Endodermal cell (in vitro differentiated cells): ENCODE results near the gene TMEM132A. TPM values are rescaled to one million over a fixed set of nuclear protein-coding genes. Genes with fewer than 3 reads are reported as not detected.

Source experiments
- DNase-seq: peaks from one replicate; pipeline ENCODE4 v3.0.0-alpha.2; 2017
- H3K27ac ChIP-seq: 2 replicates; pipeline ENCODE4 v1.5.1; 2013; ENCODE audit warnings: mild to moderate bottlenecking, low read depth, low read length, moderate library complexity
- H3K27me3 ChIP-seq: 2 replicates; pipeline ENCODE4 v1.6.1; 2013; ENCODE audit warnings: mild to moderate bottlenecking, low read length, moderate library complexity; ENCODE audit not compliant: insufficient read depth, control insufficient read depth, poor library complexity, severe bottlenecking
- H3K36me3 ChIP-seq: 2 replicates; pipeline ENCODE4 v1.7.0; 2013; ENCODE audit warnings: mild to moderate bottlenecking, low read length, moderate library complexity; ENCODE audit not compliant: control insufficient read depth, insufficient read depth
- H3K4me1 ChIP-seq: one replicate; pipeline ENCODE4 v1.7.0; 2013; ENCODE audit warnings: low read length; ENCODE audit not compliant: control insufficient read depth, insufficient read depth
- H3K4me3 ChIP-seq: 2 replicates; pipeline ENCODE4 v1.5.1; 2013; ENCODE audit warnings: mild to moderate bottlenecking, low read length, moderate library complexity
- H3K9ac ChIP-seq: 2 replicates; pipeline ENCODE4 v1.6.1; 2013; ENCODE audit warnings: mild to moderate bottlenecking, low read length, moderate library complexity; ENCODE audit not compliant: poor library complexity, severe bottlenecking; ENCODE audit errors: extremely low read depth
- H3K9me3 ChIP-seq: 2 replicates; pipeline ENCODE4 v1.6.1; 2013; ENCODE audit warnings: mild to moderate bottlenecking, low read length, moderate library complexity; ENCODE audit not compliant: control insufficient read depth
- H3K27ac Mint-ChIP-seq: 2 replicates; pipeline ENCODE4 v1.8.0; 2020; ENCODE audit warnings: mixed read lengths
- H3K27me3 Mint-ChIP-seq: 2 replicates; pipeline ENCODE4 v1.8.0; 2021; ENCODE audit warnings: mild to moderate bottlenecking, mixed read lengths; ENCODE audit not compliant: insufficient read depth
- H3K36me3 Mint-ChIP-seq: 2 replicates; pipeline ENCODE4 v1.8.0; 2020; ENCODE audit warnings: low read depth, mixed read lengths
- H3K4me1 Mint-ChIP-seq: 2 replicates; pipeline ENCODE4 v1.8.0; 2020; ENCODE audit warnings: mixed read lengths
- H3K4me3 Mint-ChIP-seq: 2 replicates; pipeline ENCODE4 v1.8.0; 2020; ENCODE audit warnings: mild to moderate bottlenecking, moderate library complexity, mixed read lengths
- H3K9me3 Mint-ChIP-seq: 2 replicates; pipeline ENCODE4 v1.8.0; 2020; ENCODE audit warnings: mild to moderate bottlenecking, mixed read lengths
- CTCF ChIP-seq: fragments of 200-600 bp; sonication (generic); conservative IDR thresholded peaks from 2 replicates; pipeline ENCODE4 v1.5.0; 2021; ENCODE audit warnings: antibody characterized with exemption, mild to moderate bottlenecking
- WGBS, 2 experiments: methylation state at CpG; one replicate each; pipeline versions ENCODE4 v1.1.5 to v1.1.7; 2013; ENCODE audit warnings: missing lambda C conversion rate in 2 of 2, mixed read lengths in 1 of 2; ENCODE audit not compliant: insufficient coverage in 1 of 2, insufficient read length in 1 of 2; 5-methylcytosine and 5-hydroxymethylcytosine counted together
- total RNA-seq, 2 donors: library from RNA; stranded (reverse); fragmentation: NEBNext Ultra II Directional in 1 of 2; extraction: Animal tissue kit (Norgen Biotek cat#: 25700) in 1 of 2; gene quantifications; 2 replicates in 1 of 2; 3 replicates in 1 of 2; pipeline ENCODE4 v1.2.1, GENCODE V29; 2021

TMEM132A gene
- total RNA-seq, 2 donors from 2014 or later, result 135 to 140 TPM

- Mint-ChIP-seq H3K36me3 (peaks cover 46% of the 10 kb centered on the region), H3K4me3 (no peak overlapping the region), H3K9me3 (no peaks in the 10 kb centered on the region), H3K27me3 (peaks cover 10% of the 10 kb centered on the region), H3K27ac (no peak overlapping the region), H3K4me1 (peaks cover 13% of the 10 kb centered on the region)
- Histone ChIP-seq H3K9me3 (no peaks in the 10 kb centered on the region), H3K36me3 (peaks cover 38% of the 10 kb centered on the region), H3K27ac (no peak overlapping the region), H3K4me3 (no peak overlapping the region), H3K27me3 (no peaks in the 10 kb centered on the region), H3K9ac (no peak overlapping the region), H3K4me1 (peaks cover 8% of the 10 kb centered on the region)
- DNase-seq, result no peak
- TF ChIP-seq CTCF, result no peak
- 91 to 100% methylated on average over 2 to 8 of the region's 8 CpGs for WGBS, 2 experiments
Observed at GRCh38 chr11:60927061-60927592, 2.9 kb downstream of the TMEM132A start.

GRCh38 chr11:60927600-60927999, 3.3 kb downstream of the TMEM132A start:
- no peak overlapping the region for H3K27ac Mint-ChIP-seq
- Histone ChIP-seq H3K4me3 (no peak overlapping the region), H3K36me3 (peaks cover 38% of the 10 kb centered on the region), H3K27ac (no peak overlapping the region), H3K9ac (no peak overlapping the region), H3K4me1 (peaks cover 8% of the 10 kb centered on the region), H3K27me3 (no peaks in the 10 kb centered on the region), H3K9me3 (no peaks in the 10 kb centered on the region)
- H3K4me3 Mint-ChIP-seq, result no peak overlapping the region
- H3K36me3 Mint-ChIP-seq, result peaks cover 45% of the 10 kb centered on the region
- H3K9me3 Mint-ChIP-seq, result no peaks in the 10 kb centered on the region
- 90 to 91% methylated on average over 6 to 16 of the region's 16 CpGs for whole genome bisulfite sequencing, 2 experiments
- DNase-seq, result no peak
- TF ChIP-seq CTCF, result no peak
- H3K27me3 Mint-ChIP-seq, result peaks cover 10% of the 10 kb centered on the region
- peaks cover 13% of the 10 kb centered on the region for H3K4me1 Mint-ChIP-seq

- Mint-ChIP-seq H3K27ac (no peak overlapping the region), H3K4me3 (no peak overlapping the region), H3K36me3 (peaks cover 43% of the 10 kb centered on the region), H3K9me3 (no peaks in the 10 kb centered on the region), H3K27me3 (peaks cover 10% of the 10 kb centered on the region), H3K4me1 (peaks cover 13% of the 10 kb centered on the region)
- Histone ChIP-seq H3K27me3 (no peaks in the 10 kb centered on the region), H3K9ac (no peak overlapping the region), H3K4me3 (no peak overlapping the region), H3K4me1 (peaks cover 6% of the 10 kb centered on the region), H3K36me3 (peaks cover 39% of the 10 kb centered on the region), H3K9me3 (no peaks in the 10 kb centered on the region), H3K27ac (no peak overlapping the region)
- TF ChIP-seq CTCF, result no peak
- DNase-seq, result no peak
- WGBS, 2 experiments, result 96 to 100% methylated on average over 7 to 20 of the region's 20 CpGs
Observed at GRCh38 chr11:60928563-60929001, 4.3 kb downstream of the TMEM132A start.
